Measurements from ENCODE around the gene TMEM108.

Gene TMEM108

DNA sequence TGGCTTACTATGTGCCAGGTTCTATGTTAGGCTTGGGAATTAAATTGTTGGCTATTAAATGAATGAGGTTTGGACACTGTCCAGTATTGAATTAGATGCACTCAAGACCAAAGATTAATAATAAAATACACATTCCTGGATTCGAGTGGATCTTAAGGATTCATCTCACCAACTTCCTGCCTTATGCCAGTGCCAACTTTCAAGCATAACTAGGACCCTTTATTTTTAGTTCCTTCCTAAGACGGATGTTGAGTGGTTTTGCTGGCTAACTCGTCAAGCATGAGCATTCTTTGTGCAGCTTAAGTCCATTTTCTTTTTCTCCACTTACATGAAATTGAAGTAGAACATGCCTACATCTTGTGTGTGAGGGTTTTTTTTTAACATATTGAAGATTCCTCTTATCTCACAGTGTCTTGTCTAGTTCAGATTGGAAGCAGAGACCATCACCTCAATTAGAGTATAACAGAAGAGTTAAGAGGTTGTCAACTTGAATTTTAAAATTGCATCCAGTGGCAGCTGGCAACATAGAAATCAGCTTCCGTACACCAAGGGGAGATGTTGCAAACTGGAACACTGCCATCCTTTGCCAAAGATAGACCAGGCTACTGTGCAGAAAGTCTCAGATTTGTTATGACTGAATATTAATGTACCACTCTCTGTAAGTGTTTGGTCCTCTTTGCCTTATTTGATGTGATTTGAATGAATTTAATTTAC is 255.4 kb downstream of the TMEM108 start:
- no peak overlapping the region for H3K27ac ChIP-seq (ENCODE audit: extremely low read depth, low read depth, low read length)
- ChIA-PET POLR2A (no interaction called here), CTCF (no interaction called here)
- peaks cover 12% of the 10 kb centered on the region; the same call in 1 of the 2 replicates for H3K4me1 ChIP-seq (ENCODE audit: control insufficient read depth, insufficient read depth, low read length)
- no peaks in the 10 kb centered on the region for H3K36me3 ChIP-seq (ENCODE audit: control insufficient read depth in 2 of 2, insufficient read depth in 1 of 2, low read length in 2 of 2)
- no peak overlapping the region for H3K4me3 ChIP-seq (ENCODE audit: low read depth, low read length)
- no peaks in the 10 kb centered on the region for H3K9me3 ChIP-seq (ENCODE audit: control insufficient read depth, insufficient read depth, low read depth, low read length)
- TF ChIP-seq RBAK (tag by site-specific recombination; IDR thresholded peaks at IDR 0.05) (no peak), ZNF837 (tag by site-specific recombination; IDR thresholded peaks at IDR 0.05) (no peak), ZNF394 (tag by site-specific recombination; IDR thresholded peaks at IDR 0.05; ENCODE audit: borderline replicate concordance) (no peak)
- TF ChIP-seq, protein P1, sequence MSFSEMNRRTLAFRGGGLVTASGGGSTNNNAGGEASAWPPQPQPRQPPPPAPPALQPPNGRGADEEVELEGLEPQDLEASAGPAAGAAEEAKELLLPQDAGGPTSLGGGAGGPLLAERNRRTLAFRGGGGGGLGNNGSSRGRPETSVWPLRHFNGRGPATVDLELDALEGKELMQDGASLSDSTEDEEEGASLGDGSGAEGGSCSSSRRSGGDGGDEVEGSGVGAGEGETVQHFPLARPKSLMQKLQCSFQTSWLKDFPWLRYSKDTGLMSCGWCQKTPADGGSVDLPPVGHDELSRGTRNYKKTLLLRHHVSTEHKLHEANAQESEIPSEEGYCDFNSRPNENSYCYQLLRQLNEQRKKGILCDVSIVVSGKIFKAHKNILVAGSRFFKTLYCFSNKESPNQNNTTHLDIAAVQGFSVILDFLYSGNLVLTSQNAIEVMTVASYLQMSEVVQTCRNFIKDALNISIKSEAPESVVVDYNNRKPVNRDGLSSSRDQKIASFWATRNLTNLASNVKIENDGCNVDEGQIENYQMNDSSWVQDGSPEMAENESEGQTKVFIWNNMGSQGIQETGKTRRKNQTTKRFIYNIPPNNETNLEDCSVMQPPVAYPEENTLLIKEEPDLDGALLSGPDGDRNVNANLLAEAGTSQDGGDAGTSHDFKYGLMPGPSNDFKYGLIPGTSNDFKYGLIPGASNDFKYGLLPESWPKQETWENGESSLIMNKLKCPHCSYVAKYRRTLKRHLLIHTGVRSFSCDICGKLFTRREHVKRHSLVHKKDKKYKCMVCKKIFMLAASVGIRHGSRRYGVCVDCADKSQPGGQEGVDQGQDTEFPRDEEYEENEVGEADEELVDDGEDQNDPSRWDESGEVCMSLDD (tag by site-specific recombination; IDR thresholded peaks at IDR 0.05): no peak

DNA sequence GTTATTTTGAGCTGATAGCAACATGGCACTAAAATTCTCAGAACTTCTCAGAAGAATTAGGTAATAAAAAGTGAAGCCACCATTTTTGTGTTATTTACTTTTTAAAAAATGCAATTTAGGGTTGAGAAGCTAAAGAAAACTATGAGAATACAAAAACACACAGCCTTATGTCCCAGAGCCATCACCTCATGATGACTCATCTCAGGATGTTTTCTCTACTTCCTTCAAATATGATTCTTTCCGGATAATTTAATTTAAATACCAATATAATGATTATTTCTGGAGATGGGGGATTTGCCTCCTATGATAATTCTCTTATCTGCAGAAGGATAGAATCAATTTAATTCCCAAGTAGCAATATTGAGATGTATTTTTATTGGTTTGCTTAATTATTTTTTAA is 256.1 kb downstream of the TMEM108 start:
- Histone ChIP-seq H3K4me1 (ENCODE audit: control insufficient read depth, insufficient read depth, low read length) (peaks cover 12% of the 10 kb centered on the region; the same call in 1 of the 2 replicates), H3K9me3 (ENCODE audit: control insufficient read depth, insufficient read depth, low read depth, low read length) (no peaks in the 10 kb centered on the region), H3K27ac (ENCODE audit: extremely low read depth, low read depth, low read length) (no peak overlapping the region), H3K36me3 (ENCODE audit: control insufficient read depth in 2 of 2, insufficient read depth in 1 of 2, low read length in 2 of 2) (no peaks in the 10 kb centered on the region), H3K4me3 (ENCODE audit: low read depth, low read length) (no peak overlapping the region)
- POLR2A ChIA-PET: no interaction called here
- CTCF ChIA-PET: no interaction called here
- TF ChIP-seq, protein P2, sequence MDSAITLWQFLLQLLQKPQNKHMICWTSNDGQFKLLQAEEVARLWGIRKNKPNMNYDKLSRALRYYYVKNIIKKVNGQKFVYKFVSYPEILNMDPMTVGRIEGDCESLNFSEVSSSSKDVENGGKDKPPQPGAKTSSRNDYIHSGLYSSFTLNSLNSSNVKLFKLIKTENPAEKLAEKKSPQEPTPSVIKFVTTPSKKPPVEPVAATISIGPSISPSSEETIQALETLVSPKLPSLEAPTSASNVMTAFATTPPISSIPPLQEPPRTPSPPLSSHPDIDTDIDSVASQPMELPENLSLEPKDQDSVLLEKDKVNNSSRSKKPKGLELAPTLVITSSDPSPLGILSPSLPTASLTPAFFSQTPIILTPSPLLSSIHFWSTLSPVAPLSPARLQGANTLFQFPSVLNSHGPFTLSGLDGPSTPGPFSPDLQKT (IDR thresholded peaks at IDR 0.05; ENCODE audit: borderline replicate concordance, low read depth, low read length): no peak
- TF ChIP-seq, protein P3, sequence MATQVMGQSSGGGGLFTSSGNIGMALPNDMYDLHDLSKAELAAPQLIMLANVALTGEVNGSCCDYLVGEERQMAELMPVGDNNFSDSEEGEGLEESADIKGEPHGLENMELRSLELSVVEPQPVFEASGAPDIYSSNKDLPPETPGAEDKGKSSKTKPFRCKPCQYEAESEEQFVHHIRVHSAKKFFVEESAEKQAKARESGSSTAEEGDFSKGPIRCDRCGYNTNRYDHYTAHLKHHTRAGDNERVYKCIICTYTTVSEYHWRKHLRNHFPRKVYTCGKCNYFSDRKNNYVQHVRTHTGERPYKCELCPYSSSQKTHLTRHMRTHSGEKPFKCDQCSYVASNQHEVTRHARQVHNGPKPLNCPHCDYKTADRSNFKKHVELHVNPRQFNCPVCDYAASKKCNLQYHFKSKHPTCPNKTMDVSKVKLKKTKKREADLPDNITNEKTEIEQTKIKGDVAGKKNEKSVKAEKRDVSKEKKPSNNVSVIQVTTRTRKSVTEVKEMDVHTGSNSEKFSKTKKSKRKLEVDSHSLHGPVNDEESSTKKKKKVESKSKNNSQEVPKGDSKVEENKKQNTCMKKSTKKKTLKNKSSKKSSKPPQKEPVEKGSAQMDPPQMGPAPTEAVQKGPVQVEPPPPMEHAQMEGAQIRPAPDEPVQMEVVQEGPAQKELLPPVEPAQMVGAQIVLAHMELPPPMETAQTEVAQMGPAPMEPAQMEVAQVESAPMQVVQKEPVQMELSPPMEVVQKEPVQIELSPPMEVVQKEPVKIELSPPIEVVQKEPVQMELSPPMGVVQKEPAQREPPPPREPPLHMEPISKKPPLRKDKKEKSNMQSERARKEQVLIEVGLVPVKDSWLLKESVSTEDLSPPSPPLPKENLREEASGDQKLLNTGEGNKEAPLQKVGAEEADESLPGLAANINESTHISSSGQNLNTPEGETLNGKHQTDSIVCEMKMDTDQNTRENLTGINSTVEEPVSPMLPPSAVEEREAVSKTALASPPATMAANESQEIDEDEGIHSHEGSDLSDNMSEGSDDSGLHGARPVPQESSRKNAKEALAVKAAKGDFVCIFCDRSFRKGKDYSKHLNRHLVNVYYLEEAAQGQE (tag by site-specific recombination; IDR thresholded peaks at IDR 0.05): no peak
- TF ChIP-seq ZNF830 (tag by site-specific recombination; IDR thresholded peaks at IDR 0.05; ENCODE audit: low read depth) (no peak), ZNF629 (tag by site-specific recombination; IDR thresholded peaks at IDR 0.05) (peak; percentile 22; the same call in 1 of the 2 replicates)

DNA sequence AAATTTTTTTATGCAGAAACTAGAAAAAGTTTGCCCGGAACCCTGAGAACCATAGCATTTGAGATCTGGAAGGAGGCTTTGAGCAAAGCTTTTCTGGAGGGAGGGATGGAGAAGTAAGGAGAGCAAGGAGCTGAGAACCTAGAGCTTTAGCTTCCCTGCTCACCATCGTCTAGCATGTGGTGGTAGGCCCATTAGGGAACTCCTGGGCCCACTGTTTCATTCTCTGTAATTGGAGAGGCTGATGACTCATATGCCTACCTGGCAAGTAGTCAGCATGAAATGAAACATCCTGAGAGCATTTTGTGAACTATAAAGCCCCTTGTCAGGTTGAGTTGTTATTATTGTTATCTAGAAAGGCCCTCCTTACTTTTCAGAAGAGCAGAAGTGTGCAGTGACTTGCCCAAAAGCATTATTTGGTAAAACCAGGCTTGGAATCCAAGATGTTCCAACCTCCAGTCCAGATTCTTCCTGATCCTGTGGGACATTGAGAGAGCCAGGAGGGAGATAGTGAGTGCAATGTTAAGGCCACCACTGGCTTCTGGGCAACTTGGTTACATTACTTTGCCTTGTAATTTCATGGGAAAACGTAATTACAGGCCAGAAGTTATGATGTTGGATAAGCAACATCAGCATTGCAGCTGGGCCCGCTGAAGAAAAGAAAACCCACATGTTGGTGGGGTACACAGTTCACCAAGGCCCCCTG is 257.2 kb downstream of the TMEM108 start:
- Histone ChIP-seq H3K27ac (ENCODE audit: extremely low read depth, low read depth, low read length) (no peak overlapping the region; the same call in 1 of the 2 replicates), H3K9me3 (ENCODE audit: control insufficient read depth, insufficient read depth, low read depth, low read length) (no peaks in the 10 kb centered on the region), H3K36me3 (ENCODE audit: control insufficient read depth in 2 of 2, insufficient read depth in 1 of 2, low read length in 2 of 2) (no peaks in the 10 kb centered on the region), H3K4me1 (ENCODE audit: control insufficient read depth, insufficient read depth, low read length) (peaks cover 12% of the 10 kb centered on the region; the same call in 1 of the 2 replicates), H3K4me3 (ENCODE audit: low read depth, low read length) (no peak overlapping the region)
- CTCF ChIA-PET: no interaction called here
- POLR2A ChIA-PET: no interaction called here
- no peak for TF ChIP-seq ZNF792 (tag by site-specific recombination; IDR thresholded peaks at IDR 0.05)
- TF ChIP-seq, protein P4, sequence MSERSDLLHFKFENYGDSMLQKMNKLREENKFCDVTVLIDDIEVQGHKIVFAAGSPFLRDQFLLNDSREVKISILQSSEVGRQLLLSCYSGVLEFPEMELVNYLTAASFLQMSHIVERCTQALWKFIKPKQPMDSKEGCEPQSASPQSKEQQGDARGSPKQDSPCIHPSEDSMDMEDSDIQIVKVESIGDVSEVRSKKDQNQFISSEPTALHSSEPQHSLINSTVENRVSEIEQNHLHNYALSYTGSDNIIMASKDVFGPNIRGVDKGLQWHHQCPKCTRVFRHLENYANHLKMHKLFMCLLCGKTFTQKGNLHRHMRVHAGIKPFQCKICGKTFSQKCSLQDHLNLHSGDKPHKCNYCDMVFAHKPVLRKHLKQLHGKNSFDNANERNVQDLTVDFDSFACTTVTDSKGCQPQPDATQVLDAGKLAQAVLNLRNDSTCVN (tag by site-specific recombination; optimal IDR thresholded peaks at IDR 0.05): no peak
- no peak for TF ChIP-seq ZNF404 (tag by site-specific recombination; IDR thresholded peaks at IDR 0.05)
- no peak for TF ChIP-seq YY2 (tag by site-specific recombination; IDR thresholded peaks at IDR 0.05)
- no peak for TF ChIP-seq ZNF843 (tag by site-specific recombination; IDR thresholded peaks at IDR 0.05)
- no peak for TF ChIP-seq ZNF433 (tag by site-specific recombination; IDR thresholded peaks at IDR 0.05; ENCODE audit: low read depth)
- no peak for TF ChIP-seq ZNF610 (tag by site-specific recombination; IDR thresholded peaks at IDR 0.05; ENCODE audit: borderline replicate concordance)
- TF ChIP-seq ZNF169 (tag by site-specific recombination; IDR thresholded peaks at IDR 0.05): no peak
- TF ChIP-seq GFI1B (tag by site-specific recombination; IDR thresholded peaks at IDR 0.05): no peak
- no peak for TF ChIP-seq EGR2 (tag by site-specific recombination; IDR thresholded peaks at IDR 0.05; ENCODE audit: low read depth)
- no peak for TF ChIP-seq ZNF302 (tag by site-specific recombination; IDR thresholded peaks at IDR 0.05; ENCODE audit: low read depth)
- TF ChIP-seq HOXD13 (CRISPR knock-in tag; IDR thresholded peaks at IDR 0.05; ENCODE audit: borderline replicate concordance): no peak

All from HEK293 (cell line).